ENCODE data around the gene GABPA. TPM values are rescaled to one million over a fixed set of nuclear protein-coding genes. Genes with fewer than 3 reads are reported as not detected.
"Not testable (repeated sequence)": the region's sequence is repeated elsewhere in the genome, so short reads cannot be mapped to it uniquely, and the experiment has no call there.

GABPA gene
- total RNA-seq, 1 donor from 2014 or later: 36.8 TPM

- DNase-seq (ENCODE audit: low spot score): no peak
These were observed 2.6 kb downstream of the GABPA start for GRCh38 chr21:25737421-25737820.

GRCh38 chr21:25742900-25743299 is 8.1 kb downstream of the GABPA start:
- DNase-seq (ENCODE audit: low spot score): no peak

- no peak for DNase-seq (ENCODE audit: low spot score)
These were observed 10.1 kb downstream of the GABPA start for GRCh38 chr21:25744854-25745253.

- DNase-seq (ENCODE audit: low spot score): no peak
These were observed 15.3 kb downstream of the GABPA start for GRCh38 chr21:25750085-25750484.

- peak; percentile 44 for DNase-seq (ENCODE audit: low spot score)
These were observed 17.6 kb downstream of the GABPA start for GRCh38 chr21:25752416-25752815.

- DNase-seq (ENCODE audit: low spot score): no peak
These were observed 21.6 kb downstream of the GABPA start for GRCh38 chr21:25756190-25756932.

- DNase-seq (ENCODE audit: low spot score): peak; percentile 13
These were observed 22.8 kb downstream of the GABPA start for GRCh38 chr21:25757531-25757930.

- DNase-seq (ENCODE audit: low spot score): peak; percentile 6
These were observed 24.8 kb downstream of the GABPA start for GRCh38 chr21:25759573-25759972.

GRCh38 chr21:25760061-25760460 is 25.3 kb downstream of the GABPA start:
- no peak for DNase-seq (ENCODE audit: low spot score)

GRCh38 chr21:25760677-25761076 is 25.9 kb downstream of the GABPA start:
- DNase-seq (ENCODE audit: low spot score): peak; percentile 91

- DNase-seq (ENCODE audit: low spot score): no peak
These were observed 29.3 kb downstream of the GABPA start for GRCh38 chr21:25764065-25764464.

- no peak for DNase-seq (ENCODE audit: low spot score)
These were observed 33.1 kb downstream of the GABPA start for GRCh38 chr21:25767921-25768320.

GRCh38 chr21:25772686-25773085 is 37.9 kb downstream of the GABPA start:
- DNase-seq (ENCODE audit: low spot score): no peak

GRCh38 chr21:25776440-25776839 is 41.7 kb downstream of the GABPA start:
- no peak for DNase-seq (ENCODE audit: low spot score)

GRCh38 chr21:25778126-25778875 is 43.5 kb downstream of the GABPA start:
- DNase-seq (ENCODE audit: low spot score): not testable (repeated sequence)

- peak; percentile 13 for DNase-seq (ENCODE audit: low spot score)
These were observed 53.9 kb downstream of the GABPA start for GRCh38 chr21:25788677-25789076.

GRCh38 chr21:25790122-25790877 is 55.5 kb downstream of the GABPA start:
- peak; percentile 89 for DNase-seq (ENCODE audit: low spot score)

- DNase-seq (ENCODE audit: low spot score): no peak
These were observed 56.1 kb downstream of the GABPA start for GRCh38 chr21:25790878-25791204.

- no peak for DNase-seq (ENCODE audit: low spot score)
These were observed 56.5 kb downstream of the GABPA start for GRCh38 chr21:25791319-25791718.

GRCh38 chr21:25801217-25802014 is 66.6 kb downstream of the GABPA start:
- DNase-seq (ENCODE audit: low spot score): peak; percentile 71

GRCh38 chr21:25806060-25806459 is 71.3 kb downstream of the GABPA start:
- peak; percentile 13 for DNase-seq (ENCODE audit: low spot score)

GRCh38 chr21:25807191-25807590 is 72.4 kb downstream of the GABPA start:
- no peak for DNase-seq (ENCODE audit: low spot score)

All from umbilical cord (tissue), 2 donors.